Endometrial microvascular endothelial cells (primary cell): ENCODE measurements around the gene FBXW7. TPM values are rescaled to one million over a fixed set of nuclear protein-coding genes. Genes with fewer than 3 reads are reported as not detected.
"Not testable (repeated sequence)": the region's sequence is repeated elsewhere in the genome, so short reads cannot be mapped to it uniquely, and the experiment has no call there.

Experiments used
- in situ Hi-C: cut with HindIII; loops from 2 replicates; pipeline ENCODE4 v1.10.0; 2017; ENCODE audit warnings: low sequenced_read_pairs, low pct_unique_long_range_greater_than_20kb; ENCODE audit errors: inconsistent ontology term
- total RNA-seq: library from RNA; depleted of rRNA; stranded (reverse); fragments of >200 nt; gene quantifications from one replicate; pipeline ENCODE4 v1.2.3, GENCODE V29; 2015; ENCODE audit errors: inconsistent ontology term

Gene FBXW7
- total RNA-seq, 1 donor from 2014 or later: 45.3 TPM

- in situ Hi-C loops: no loop called here
Measured at GRCh38 chr4:152556283-152556682, 20.4 kb upstream of the FBXW7 start.

- in situ Hi-C loops: no loop called here
Measured at GRCh38 chr4:152554742-152555141, 18.9 kb upstream of the FBXW7 start.

GRCh38 chr4:152550687-152551086, 14.8 kb upstream of the FBXW7 start:
- in situ Hi-C loops: not testable (repeated sequence)

GRCh38 chr4:152545088-152545487, 9.2 kb upstream of the FBXW7 start:
- in situ Hi-C loops: no loop called here

- in situ Hi-C loops: not testable (repeated sequence)
Measured at GRCh38 chr4:152544533-152544932, 8.6 kb upstream of the FBXW7 start.

- in situ Hi-C loops: no loop called here
Measured at GRCh38 chr4:152540941-152541340, 5.0 kb upstream of the FBXW7 start.

GRCh38 chr4:152540293-152540674, 4.4 kb upstream of the FBXW7 start:
- in situ Hi-C loops: no loop called here

- in situ Hi-C loops: no loop called here
Measured at GRCh38 chr4:152539556-152540292, 3.8 kb upstream of the FBXW7 start.

- in situ Hi-C loops: no loop called here
Measured at GRCh38 chr4:152537881-152538280, 2.0 kb upstream of the FBXW7 start.

GRCh38 chr4:152536545-152537182, 772 bp upstream of the FBXW7 start:
- in situ Hi-C loops: no loop called here

GRCh38 chr4:152535360-152535902, 461 bp downstream of the FBXW7 start:
- in situ Hi-C loops: no loop called here

- in situ Hi-C loops: no loop called here
Measured at GRCh38 chr4:152534541-152535359, 1.1 kb downstream of the FBXW7 start.

- in situ Hi-C loops: no loop called here
Measured at GRCh38 chr4:152531479-152531878, 4.4 kb downstream of the FBXW7 start.

- in situ Hi-C loops: no loop called here
Measured at GRCh38 chr4:152530600-152530999, 5.3 kb downstream of the FBXW7 start.

GRCh38 chr4:152529880-152530279, 6.0 kb downstream of the FBXW7 start:
- in situ Hi-C loops: no loop called here

- in situ Hi-C loops: no loop called here
Measured at GRCh38 chr4:152528060-152528459, 7.8 kb downstream of the FBXW7 start.

- in situ Hi-C loops: no loop called here
Measured at GRCh38 chr4:152525878-152526277, 10.0 kb downstream of the FBXW7 start.

- in situ Hi-C loops: no loop called here
Measured at GRCh38 chr4:152524427-152524826, 11.5 kb downstream of the FBXW7 start.

- in situ Hi-C loops: no loop called here
Measured at GRCh38 chr4:152523731-152524130, 12.2 kb downstream of the FBXW7 start.

- in situ Hi-C loops: no loop called here
Measured at GRCh38 chr4:152522754-152523153, 13.1 kb downstream of the FBXW7 start.
